HG02610 (cell line): Measurements from ENCODE around the gene RBM23.

Source experiments
- ATAC-seq: cut with Tn5 transposase; IDR thresholded peaks from one replicate; pipeline ENCODE4 v1.9.1; 2021; ENCODE audit warnings: mild to moderate bottlenecking, moderate library complexity; ENCODE audit not compliant: unreplicated experiment

The RBM23 gene

GRCh38 chr14:22844221-22845102, 74.5 kb downstream of the RBM23 start:
- ATAC-seq, result no peak
